ENCODE measurements around the gene PDE6G. TPM values are rescaled to one million over a fixed set of nuclear protein-coding genes. Genes with fewer than 3 reads are reported as not detected.

The PDE6G gene
- total RNA-seq, 1 experiment from 2014 or later, result 22.7 TPM

DNA sequence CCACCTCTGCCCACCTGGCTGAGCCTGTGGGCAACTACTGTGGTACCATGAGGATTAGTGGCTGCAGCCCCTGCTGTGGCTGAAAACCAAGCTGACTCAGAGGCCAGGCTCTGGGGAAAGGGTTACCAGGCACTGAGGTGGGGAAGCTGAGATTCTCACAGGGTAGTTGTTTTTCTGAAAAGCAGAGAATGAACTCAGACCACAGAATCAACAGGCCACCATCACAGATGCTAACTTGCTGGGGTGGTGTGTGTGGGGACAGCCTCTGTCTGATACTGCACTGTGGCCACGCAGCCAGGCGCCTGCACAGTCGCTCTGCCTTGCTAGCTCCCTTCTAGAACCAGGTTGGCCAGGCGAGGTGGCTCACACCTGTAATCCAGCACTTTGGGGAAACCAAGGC is 48.3 kb downstream of the PDE6G start:
- Histone ChIP-seq H3K27me3 (ENCODE audit: control insufficient read depth, insufficient read depth, low read length) (no peaks in the 10 kb centered on the region), H3K4me3 (ENCODE audit: insufficient read depth, low read depth, low read length) (no peak overlapping the region), H3K36me3 (replicated peaks; ENCODE audit: control insufficient read depth, insufficient read depth, low read length) (peaks cover 31% of the 10 kb centered on the region)
- DNase-seq, result no peak

DNA sequence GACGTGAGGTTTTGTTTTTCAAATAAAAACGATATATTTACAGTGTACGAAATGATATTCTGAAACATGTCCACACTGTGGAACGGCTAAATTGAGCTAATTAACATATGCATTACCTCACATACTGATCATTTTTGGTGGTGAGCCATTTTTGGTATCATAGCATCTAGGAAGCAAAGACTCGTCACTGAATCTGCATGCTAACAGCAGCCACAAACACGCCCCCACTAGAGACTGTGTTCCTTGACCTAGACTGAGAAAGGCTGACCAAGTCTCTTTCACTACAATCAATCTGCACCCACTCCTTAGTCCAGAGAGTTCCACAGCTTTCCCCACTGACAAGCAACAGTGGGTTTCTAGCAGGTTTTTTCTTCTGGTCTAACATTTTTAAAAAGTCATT is 48.9 kb downstream of the PDE6G start:
- H3K27me3 ChIP-seq (ENCODE audit: control insufficient read depth, insufficient read depth, low read length), result no peaks in the 10 kb centered on the region
- H3K4me3 ChIP-seq (ENCODE audit: insufficient read depth, low read depth, low read length), result no peak overlapping the region
- H3K36me3 ChIP-seq (replicated peaks; ENCODE audit: control insufficient read depth, insufficient read depth, low read length), result peaks cover 28% of the 10 kb centered on the region
- no peak for DNase-seq

DNA sequence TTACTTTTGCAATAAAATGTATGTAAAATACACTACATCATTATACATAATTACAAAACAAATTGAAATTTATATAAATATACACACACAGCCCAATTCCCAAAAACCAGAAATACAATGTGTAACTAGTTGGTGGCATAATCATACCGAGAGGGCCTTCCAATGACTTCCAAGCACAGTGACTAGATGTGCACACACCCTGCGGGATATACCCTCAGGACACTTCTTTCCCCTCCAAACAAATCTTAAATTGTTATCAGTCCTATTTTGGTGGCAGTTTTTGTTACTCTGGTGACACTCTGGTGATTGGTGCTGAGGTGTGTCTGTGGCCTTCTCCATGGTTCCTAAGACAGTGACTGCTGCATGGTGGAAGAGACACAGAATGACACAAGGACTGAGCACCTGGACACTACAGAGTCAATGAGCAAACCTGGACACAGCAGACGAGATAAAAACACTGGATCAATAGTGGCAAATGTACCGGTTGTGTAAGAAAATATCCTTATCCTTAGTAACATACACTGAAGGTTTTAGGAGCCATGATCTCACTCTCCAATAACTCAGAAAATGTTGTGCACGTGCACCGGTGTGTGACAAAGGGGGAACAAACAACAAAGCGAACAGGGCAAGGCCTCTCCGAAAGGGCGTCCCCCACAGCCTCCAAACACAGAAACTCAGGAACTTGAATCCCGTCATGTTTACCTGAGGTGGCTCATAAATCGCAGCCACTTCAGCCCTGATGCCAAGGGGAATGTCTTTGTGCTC is 52.3 kb downstream of the PDE6G start:
- Histone ChIP-seq H3K4me3 (ENCODE audit: insufficient read depth, low read depth, low read length) (no peak overlapping the region), H3K27me3 (ENCODE audit: control insufficient read depth, insufficient read depth, low read length) (no peaks in the 10 kb centered on the region), H3K36me3 (replicated peaks; ENCODE audit: control insufficient read depth, insufficient read depth, low read length) (peaks cover 34% of the 10 kb centered on the region)
- no peak for DNase-seq

DNA sequence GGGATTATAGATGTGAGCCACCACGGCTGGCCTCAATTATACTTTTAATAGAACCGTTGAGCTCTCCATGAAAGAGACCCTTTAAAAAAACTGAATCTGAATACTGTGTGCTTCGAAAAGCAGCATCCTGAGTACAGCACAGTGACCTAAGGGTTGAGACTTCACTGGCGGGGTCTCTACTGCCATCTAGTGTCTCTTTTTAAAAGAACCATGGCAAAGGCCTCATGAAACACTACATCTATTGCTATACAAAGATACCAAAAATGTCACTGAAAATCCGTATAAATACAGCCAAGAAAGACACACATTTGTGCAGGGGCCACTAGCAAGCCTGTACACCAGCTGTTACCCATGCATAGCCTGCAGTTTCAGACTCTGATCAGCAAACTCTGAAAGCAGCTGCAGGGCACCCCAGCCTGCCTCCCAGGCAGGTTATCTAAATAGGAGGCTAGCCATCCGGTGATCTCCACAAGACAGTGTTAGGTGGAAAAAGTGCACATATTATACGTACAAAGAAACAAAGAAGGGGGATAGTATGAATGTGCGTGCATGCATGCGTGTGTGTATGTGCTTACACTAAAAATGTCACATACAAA is 54.7 kb downstream of the PDE6G start:
- no peak overlapping the region for H3K4me3 ChIP-seq (ENCODE audit: insufficient read depth, low read depth, low read length)
- peaks cover 35% of the 10 kb centered on the region for H3K36me3 ChIP-seq (replicated peaks; ENCODE audit: control insufficient read depth, insufficient read depth, low read length)
- no peaks in the 10 kb centered on the region for H3K27me3 ChIP-seq (ENCODE audit: control insufficient read depth, insufficient read depth, low read length)
- peak; percentile 83 for DNase-seq

Other genes with a start within 250 kb of the PDE6G start
- 5,543 and 5,789 TPM in 2 replicates for gene ACTG1, start 143.7 kb downstream of the PDE6G start, total RNA-seq (2014; rRNA removed; shearing (Covaris generic))
- gene FSCN2, start 128.2 kb downstream of the PDE6G start, total RNA-seq (2014; rRNA removed; shearing (Covaris generic)), result 0.33 TPM in 1 of 2 replicates, not detected in the other
- 40.4 and 46.6 TPM in 2 replicates for gene FAAP100, start 104.2 kb downstream of the PDE6G start, total RNA-seq (2014; rRNA removed; shearing (Covaris generic))
- 64.5 and 77.1 TPM in 2 replicates for gene NPLOC4, start 19.4 kb downstream of the PDE6G start, total RNA-seq (2014; rRNA removed; shearing (Covaris generic))
- 0.48 and 0.76 TPM in 2 replicates for gene TSPAN10, start 19.3 kb downstream of the PDE6G start, total RNA-seq (2014; rRNA removed; shearing (Covaris generic))
- 100 and 115 TPM in 2 replicates for gene OXLD1, start 10.1 kb upstream of the PDE6G start, total RNA-seq (2014; rRNA removed; shearing (Covaris generic))
- gene CCDC137, start 10.2 kb upstream of the PDE6G start, total RNA-seq (2014; rRNA removed; shearing (Covaris generic)), result 40.7 and 49.7 TPM in 2 replicates
- 47.4 and 74.6 TPM in 2 replicates for gene ARL16, start 27.3 kb upstream of the PDE6G start, total RNA-seq (2014; rRNA removed; shearing (Covaris generic))
- 119 and 133 TPM in 2 replicates for gene HGS, start 27.5 kb upstream of the PDE6G start, total RNA-seq (2014; rRNA removed; shearing (Covaris generic))
- 32.3 and 35.9 TPM in 2 replicates for gene MRPL12, start 46.8 kb upstream of the PDE6G start, total RNA-seq (2014; rRNA removed; shearing (Covaris generic))
- gene SLC25A10, start 55.7 kb upstream of the PDE6G start, total RNA-seq (2014; rRNA removed; shearing (Covaris generic)), result 50.6 and 56.7 TPM in 2 replicates
- gene GCGR, start 147.6 kb upstream of the PDE6G start, total RNA-seq (2014; rRNA removed; shearing (Covaris generic)), result 0.07 and 0.11 TPM in 2 replicates
- gene MCRIP1, start 176.7 kb upstream of the PDE6G start, total RNA-seq (2014; rRNA removed; shearing (Covaris generic)), result 180 and 204 TPM in 2 replicates
- gene PPP1R27, start 178.5 kb upstream of the PDE6G start, total RNA-seq (2014; rRNA removed; shearing (Covaris generic)), result not detected in 2 replicates
- gene P4HB, start 204.0 kb upstream of the PDE6G start, total RNA-seq (2014; rRNA removed; shearing (Covaris generic)), result 421 and 528 TPM in 2 replicates
- 127 and 158 TPM in 2 replicates for gene ARHGDIA, start 214.8 kb upstream of the PDE6G start, total RNA-seq (2014; rRNA removed; shearing (Covaris generic))
- gene ALYREF, start 235.0 kb upstream of the PDE6G start, total RNA-seq (2014; rRNA removed; shearing (Covaris generic)), result 195 and 271 TPM in 2 replicates
- 269 and 274 TPM in 2 replicates for gene ANAPC11, start 235.2 kb upstream of the PDE6G start, total RNA-seq (2014; rRNA removed; shearing (Covaris generic))
- 0.85 and 0.94 TPM in 2 replicates for gene NPB, start 245.7 kb upstream of the PDE6G start, total RNA-seq (2014; rRNA removed; shearing (Covaris generic))

Measured in H7 (cell line).